Kasumi-1 (cell line): ENCODE results near the gene ZBTB25.

Experiments used
- DNase-seq, 2 experiments: peaks; one replicate each; lab custom pipeline; 2025; lab: John Stamatoyannopoulos, UW

The ZBTB25 gene

GRCh38 chr14:64440494-64440893 lies 63.1 kb downstream of the ZBTB25 start:
- no peak for DNase-seq

GRCh38 chr14:64439141-64439540 lies 64.5 kb downstream of the ZBTB25 start:
- DNase-seq = no peak

- DNase-seq = no peak
These were observed 65.3 kb downstream of the ZBTB25 start for GRCh38 chr14:64438181-64438841.

GRCh38 chr14:64434528-64434927 lies 69.1 kb downstream of the ZBTB25 start:
- DNase-seq = no peak

GRCh38 chr14:64423987-64424386 lies 79.7 kb downstream of the ZBTB25 start:
- DNase-seq = no peak

- DNase-seq = no peak
These were observed 80.9 kb downstream of the ZBTB25 start for GRCh38 chr14:64422756-64423155.

- no peak for DNase-seq
These were observed 81.6 kb downstream of the ZBTB25 start for GRCh38 chr14:64422005-64422404.

- DNase-seq = no peak
These were observed 82.5 kb downstream of the ZBTB25 start for GRCh38 chr14:64421166-64421565.

- DNase-seq = no peak
These were observed 84.6 kb downstream of the ZBTB25 start for GRCh38 chr14:64419003-64419402.

- no peak for DNase-seq
These were observed 85.9 kb downstream of the ZBTB25 start for GRCh38 chr14:64417771-64418125.

GRCh38 chr14:64417055-64417770 lies 86.4 kb downstream of the ZBTB25 start:
- no peak for DNase-seq

- no peak for DNase-seq
These were observed 87.2 kb downstream of the ZBTB25 start for GRCh38 chr14:64416348-64416932.

- DNase-seq = no peak
These were observed 91.4 kb downstream of the ZBTB25 start for GRCh38 chr14:64412237-64412636.

GRCh38 chr14:64411001-64411400 lies 92.6 kb downstream of the ZBTB25 start:
- DNase-seq = no peak

- no peak for DNase-seq
These were observed 93.4 kb downstream of the ZBTB25 start for GRCh38 chr14:64410084-64410774.

- DNase-seq = no peak
These were observed 94.3 kb downstream of the ZBTB25 start for GRCh38 chr14:64409126-64409920.

GRCh38 chr14:64407329-64407728 lies 96.3 kb downstream of the ZBTB25 start:
- no peak for DNase-seq

GRCh38 chr14:64405295-64405694 lies 98.3 kb downstream of the ZBTB25 start:
- DNase-seq = no peak

GRCh38 chr14:64401949-64402348 lies 101.7 kb downstream of the ZBTB25 start:
- DNase-seq = no peak

GRCh38 chr14:64400829-64401459 lies 102.7 kb downstream of the ZBTB25 start:
- DNase-seq = no peak
